ENCODE measurements around the gene CTSF. TPM values are rescaled to one million over a fixed set of nuclear protein-coding genes. Genes with fewer than 3 reads are reported as not detected.

The CTSF gene
- total and polyA plus RNA-seq, 2 donors (not counting 1 experiment from before 2014, with no cell fraction given), result 16.6 to 20.9 TPM

GRCh38 chr11:66556086-66556485 is 12.3 kb downstream of the CTSF start:
- no peaks in the 10 kb centered on the region for H3K36me3 ChIP-seq (replicated peaks in 1 of 2; ENCODE audit: control extremely low read depth in 1 of 2, control insufficient read depth in 1 of 2, extremely low read depth in 1 of 2, insufficient read depth in 2 of 2, low read length in 1 of 2)
- DNase-seq (no peak), ATAC-seq (ENCODE audit: low read depth) (no peak)
- peaks cover 5 to 6% of the 10 kb centered on the region in 2 donors for H3K4me1 ChIP-seq (ENCODE audit: control insufficient read depth in 2 of 2, insufficient read depth in 2 of 2, low read length in 2 of 2)
- no peak overlapping the region for H3K9ac ChIP-seq (ENCODE audit: low read length)
- H3K4me1 Mint-ChIP-seq, result peaks cover 2% of the 10 kb centered on the region
- CTCF ChIA-PET, result no interaction called here
- no peaks in the 10 kb centered on the region for H3K79me2 ChIP-seq (ENCODE audit: control insufficient read depth, insufficient read depth, low read length)
- no peak overlapping the region for H3K4me3 ChIP-seq (ENCODE audit: control extremely low read depth in 1 of 5, extremely low read depth in 1 of 5, insufficient read depth in 1 of 5, low read depth in 2 of 5, low read length in 4 of 5)
- POLR2A ChIA-PET, result no interaction called here
- H4K20me1 ChIP-seq (ENCODE audit: control insufficient read depth, insufficient read depth, low read length, poor library complexity, severe bottlenecking), result no peaks in the 10 kb centered on the region
- intact Hi-C loops (cut with micrococcal nuclease), result no loop called here
- no peaks in the 10 kb centered on the region for H3K9me3 Mint-ChIP-seq (ENCODE audit: insufficient read depth)
- no peak overlapping the region for H3K4me3 Mint-ChIP-seq
- H3K27me3 ChIP-seq (replicated peaks in 1 of 4; ENCODE audit: control extremely low read depth in 1 of 4, control insufficient read depth in 3 of 4, insufficient read depth in 4 of 4, low read length in 3 of 4), result peaks cover 0 to 26% (median 0%) of the 10 kb centered on the region in 4 experiments
- no peak overlapping the region for H3K27ac Mint-ChIP-seq
- no peak overlapping the region for H3K27ac ChIP-seq (ENCODE audit: low read length in 2 of 2)
- peaks cover 0 to 4% (median 0%) of the 10 kb centered on the region in 3 donors for H3K9me3 ChIP-seq (ENCODE audit: control extremely low read depth in 1 of 3, control insufficient read depth in 2 of 3, insufficient read depth in 1 of 3, low read length in 2 of 3)
- TF ChIP-seq CTCF (IDR thresholded peaks at IDR 0.05) (no peak), EZH2 (IDR thresholded peaks at IDR 0.05; ENCODE audit: borderline replicate concordance, insufficient read depth, low read depth, low read length, poor library complexity, severe bottlenecking) (no peak)
- H3K4me2 ChIP-seq (replicated peaks; ENCODE audit: low read depth, low read length, poor library complexity, severe bottlenecking), result no peak overlapping the region
- peaks cover 23% of the 10 kb centered on the region for H3K27me3 Mint-ChIP-seq
- 84% methylated on average over 7 of the region's 7 CpGs for WGBS (ENCODE audit: insufficient coverage)
- no peak overlapping the region for H2AFZ ChIP-seq (ENCODE audit: insufficient read depth, low read depth, low read length, poor library complexity, severe bottlenecking)

GRCh38 chr11:66555416-66555815 is 13.0 kb downstream of the CTSF start:
- peaks cover 5 to 6% of the 10 kb centered on the region in 2 donors for H3K4me1 ChIP-seq (ENCODE audit: control insufficient read depth in 2 of 2, insufficient read depth in 2 of 2, low read length in 2 of 2)
- DNase-seq (no peak), ATAC-seq (ENCODE audit: low read depth) (no peak)
- no peaks in the 10 kb centered on the region for H4K20me1 ChIP-seq (ENCODE audit: control insufficient read depth, insufficient read depth, low read length, poor library complexity, severe bottlenecking)
- Mint-ChIP-seq H3K4me1 (peaks cover 2% of the 10 kb centered on the region), H3K4me3 (no peak overlapping the region), H3K27ac (no peak overlapping the region), H3K27me3 (peaks cover 20% of the 10 kb centered on the region), H3K9me3 (ENCODE audit: insufficient read depth) (no peaks in the 10 kb centered on the region)
- TF ChIP-seq EZH2 (IDR thresholded peaks at IDR 0.05; ENCODE audit: borderline replicate concordance, insufficient read depth, low read depth, low read length, poor library complexity, severe bottlenecking), result no peak
- TF ChIP-seq CTCF (IDR thresholded peaks at IDR 0.05), result no peak
- ChIA-PET CTCF (no interaction called here), POLR2A (no interaction called here)
- H3K79me2 ChIP-seq (ENCODE audit: control insufficient read depth, insufficient read depth, low read length), result no peaks in the 10 kb centered on the region
- peaks cover 0 to 26% (median 0%) of the 10 kb centered on the region in 4 experiments for H3K27me3 ChIP-seq (replicated peaks in 1 of 4; ENCODE audit: control extremely low read depth in 1 of 4, control insufficient read depth in 3 of 4, insufficient read depth in 4 of 4, low read length in 3 of 4)
- H3K36me3 ChIP-seq (replicated peaks in 1 of 2; ENCODE audit: control extremely low read depth in 1 of 2, control insufficient read depth in 1 of 2, extremely low read depth in 1 of 2, insufficient read depth in 2 of 2, low read length in 1 of 2), result no peaks in the 10 kb centered on the region
- intact Hi-C loops (cut with micrococcal nuclease), result no loop called here
- H3K9me3 ChIP-seq (ENCODE audit: control extremely low read depth in 1 of 3, control insufficient read depth in 2 of 3, insufficient read depth in 1 of 3, low read length in 2 of 3), result peaks cover 0 to 4% (median 0%) of the 10 kb centered on the region in 3 donors
- H3K9ac ChIP-seq (ENCODE audit: low read length), result no peak overlapping the region
- H3K4me2 ChIP-seq (replicated peaks; ENCODE audit: low read depth, low read length, poor library complexity, severe bottlenecking), result no peak overlapping the region
- H2AFZ ChIP-seq (ENCODE audit: insufficient read depth, low read depth, low read length, poor library complexity, severe bottlenecking), result no peak overlapping the region
- no peak overlapping the region for H3K4me3 ChIP-seq (ENCODE audit: control extremely low read depth in 1 of 5, extremely low read depth in 1 of 5, insufficient read depth in 1 of 5, low read depth in 2 of 5, low read length in 4 of 5)
- WGBS (ENCODE audit: insufficient coverage), result 58% methylated on average over 3 of the region's 3 CpGs
- H3K27ac ChIP-seq (ENCODE audit: low read length in 2 of 2), result no peak overlapping the region
